Uterus (tissue), 4 donors: ENCODE results near the gene SMIM28. TPM values are rescaled to one million over a fixed set of nuclear protein-coding genes. Genes with fewer than 3 reads are reported as not detected.

Experiments
- DNase-seq, 2 donors: peaks; one replicate each; pipeline ENCODE4 v3.0.0-alpha.2; 2019 to 2020
- H3K27ac ChIP-seq, 2 donors: fragments of 200-600 bp; sonication (generic); 1 replicate in 1 of 2; 2 replicates in 1 of 2; pipeline ENCODE4 v1.5.1; 2016 to 2018
- H3K27me3 ChIP-seq, 2 donors: fragments of 200-600 bp; sonication (generic); one replicate each; pipeline ENCODE4 v1.5.1; 2018 to 2019; ENCODE audit warnings: control low read depth in 1 of 2
- H3K36me3 ChIP-seq, 2 donors: fragments of 200-600 bp; sonication (generic); one replicate each; pipeline ENCODE4 v1.5.1; 2019; ENCODE audit warnings: control low read depth in 1 of 2
- H3K4me1 ChIP-seq, 2 donors: fragments of 200-600 bp; sonication (generic); one replicate each; pipeline ENCODE4 v1.5.1; 2018 to 2019; ENCODE audit warnings: control low read depth in 1 of 2
- H3K4me3 ChIP-seq, 2 donors: fragments of 200-600 bp; sonication (generic); 1 replicate in 1 of 2; 2 replicates in 1 of 2; pipeline ENCODE4 v1.5.1; 2018 to 2019; ENCODE audit warnings: mild to moderate bottlenecking in 1 of 2
- H3K9me3 ChIP-seq, 2 donors: fragments of 200-600 bp; sonication (generic); one replicate each; pipeline ENCODE4 v1.5.1; 2019; ENCODE audit warnings: control low read depth in 1 of 2
- POLR2A ChIP-seq, 2 donors: fragments of 450-650 bp; IDR thresholded peaks; one replicate each; pipeline ENCODE4 v1.6.1; 2016; ENCODE audit warnings: antibody characterized with exemption in 2 of 2, mild to moderate bottlenecking in 1 of 2, moderate library complexity in 1 of 2
- intact Hi-C: fragments of 100-400 bp; cut with DNase I; formaldehyde crosslinking; loops from one replicate; pipeline ENCODE4 v1.15.1; 2023; ENCODE audit warnings: low total_unique reads
- total RNA-seq, 4 donors: library from RNA; depleted of rRNA in 3 of 4; stranded (reverse); fragments of >200 nt in 3 of 4; gene quantifications; one replicate each; pipeline versions ENCODE4 v1.1.0 to v1.2.4, GENCODE V29; 2014 to 2023
- TF ChIP-seq, protein P1 (sequence below), 4 experiments: fragments of 200-600 bp in 2 of 4; fragments of 450-650 bp in 2 of 4; sonication (generic) in 2 of 4; IDR thresholded peaks; one replicate each; pipeline ENCODE4 v1.5.1; 2016 to 2019; ENCODE audit warnings: antibody characterized with exemption in 4 of 4, mild to moderate bottlenecking in 2 of 4, moderate library complexity in 1 of 4
- donor health status: DM: yes; HTN: yes; CAD: no.

SMIM28 gene
- total RNA-seq, 4 donors from 2014 or later, result not detected

- peak; percentile 28 for DNase-seq
- intact Hi-C loops, result no loop called here
- TF ChIP-seq POLR2A (IDR thresholded peaks at IDR 0.05), result no peak
- TF ChIP-seq, protein P1, sequence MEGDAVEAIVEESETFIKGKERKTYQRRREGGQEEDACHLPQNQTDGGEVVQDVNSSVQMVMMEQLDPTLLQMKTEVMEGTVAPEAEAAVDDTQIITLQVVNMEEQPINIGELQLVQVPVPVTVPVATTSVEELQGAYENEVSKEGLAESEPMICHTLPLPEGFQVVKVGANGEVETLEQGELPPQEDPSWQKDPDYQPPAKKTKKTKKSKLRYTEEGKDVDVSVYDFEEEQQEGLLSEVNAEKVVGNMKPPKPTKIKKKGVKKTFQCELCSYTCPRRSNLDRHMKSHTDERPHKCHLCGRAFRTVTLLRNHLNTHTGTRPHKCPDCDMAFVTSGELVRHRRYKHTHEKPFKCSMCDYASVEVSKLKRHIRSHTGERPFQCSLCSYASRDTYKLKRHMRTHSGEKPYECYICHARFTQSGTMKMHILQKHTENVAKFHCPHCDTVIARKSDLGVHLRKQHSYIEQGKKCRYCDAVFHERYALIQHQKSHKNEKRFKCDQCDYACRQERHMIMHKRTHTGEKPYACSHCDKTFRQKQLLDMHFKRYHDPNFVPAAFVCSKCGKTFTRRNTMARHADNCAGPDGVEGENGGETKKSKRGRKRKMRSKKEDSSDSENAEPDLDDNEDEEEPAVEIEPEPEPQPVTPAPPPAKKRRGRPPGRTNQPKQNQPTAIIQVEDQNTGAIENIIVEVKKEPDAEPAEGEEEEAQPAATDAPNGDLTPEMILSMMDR (IDR thresholded peaks at IDR 0.05), result no peak
Measured at GRCh38 chr6:138404666-138405337, 27.1 kb downstream of the SMIM28 start.

GRCh38 chr6:138405816-138406413, 28.2 kb downstream of the SMIM28 start:
- intact Hi-C loops, result no loop called here
- H3K27me3 ChIP-seq, result no peaks in the 10 kb centered on the region
- H3K4me1 ChIP-seq, result no peaks in the 10 kb centered on the region
- no peak for DNase-seq
- H3K4me3 ChIP-seq, result no peak overlapping the region
- peak overlapping the region in 1 of 2 donors; percentile 97 for H3K27ac ChIP-seq
- H3K36me3 ChIP-seq, result no peaks in the 10 kb centered on the region
- H3K9me3 ChIP-seq, result no peaks in the 10 kb centered on the region
- TF ChIP-seq, protein P1 (IDR thresholded peaks at IDR 0.05), result no peak
- no peak for TF ChIP-seq POLR2A (IDR thresholded peaks at IDR 0.05)

More at GRCh38 chr6:138404666-138405337, 27.1 kb downstream of the SMIM28 start:
- H3K4me1 ChIP-seq, result no peaks in the 10 kb centered on the region
- peak overlapping the region; percentile 97 to 98 for H3K27ac ChIP-seq
- H3K27me3 ChIP-seq, result no peaks in the 10 kb centered on the region
- peak overlapping the region; percentile 71 to 84 for H3K4me3 ChIP-seq
- no peaks in the 10 kb centered on the region for H3K36me3 ChIP-seq
- no peaks in the 10 kb centered on the region for H3K9me3 ChIP-seq

DNA sequence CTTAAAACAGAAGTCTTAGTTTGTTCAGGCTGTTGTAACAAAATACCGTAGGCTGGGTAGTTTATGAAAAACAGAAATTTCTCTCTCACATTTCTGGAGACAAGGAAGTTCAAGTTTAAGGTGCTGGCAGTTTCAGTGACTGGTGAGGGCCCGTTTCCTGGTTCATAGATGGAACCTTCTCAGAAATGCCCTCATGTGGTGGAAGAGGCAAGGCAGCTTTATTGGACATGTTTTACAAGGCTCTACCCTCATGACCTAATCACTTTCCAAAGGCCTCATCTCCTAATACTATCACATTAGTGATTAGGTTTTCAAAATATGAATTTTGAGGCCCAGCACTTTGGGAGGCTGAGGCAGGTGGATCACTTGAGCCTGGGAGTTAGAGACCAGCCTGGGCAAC, 28.7 kb downstream of the SMIM28 start:
- no peak overlapping the region for H3K27ac ChIP-seq
- intact Hi-C loops, result no loop called here
- H3K4me3 ChIP-seq, result no peak overlapping the region
- no peaks in the 10 kb centered on the region for H3K4me1 ChIP-seq
- TF ChIP-seq POLR2A (IDR thresholded peaks at IDR 0.05), result no peak
- TF ChIP-seq, protein P1 (IDR thresholded peaks at IDR 0.05), result no peak
- H3K27me3 ChIP-seq, result no peaks in the 10 kb centered on the region
- H3K36me3 ChIP-seq, result no peaks in the 10 kb centered on the region
- DNase-seq, result no peak
- H3K9me3 ChIP-seq, result no peaks in the 10 kb centered on the region

- peak; percentile 46 to 61 for DNase-seq
- Histone ChIP-seq H3K9me3 (no peaks in the 10 kb centered on the region), H3K4me3 (no peak overlapping the region), H3K36me3 (no peaks in the 10 kb centered on the region), H3K27me3 (no peaks in the 10 kb centered on the region), H3K4me1 (no peaks in the 10 kb centered on the region), H3K27ac (peak overlapping the region in 1 of 2 donors; percentile 15)
- intact Hi-C loops, result no loop called here
- TF ChIP-seq, protein P1 (IDR thresholded peaks at IDR 0.05), result no peak
- no peak for TF ChIP-seq POLR2A (IDR thresholded peaks at IDR 0.05)
Measured at GRCh38 chr6:138410048-138410735, 32.5 kb downstream of the SMIM28 start.
